ENCODE measurements around the gene SLC26A5.

DNA sequence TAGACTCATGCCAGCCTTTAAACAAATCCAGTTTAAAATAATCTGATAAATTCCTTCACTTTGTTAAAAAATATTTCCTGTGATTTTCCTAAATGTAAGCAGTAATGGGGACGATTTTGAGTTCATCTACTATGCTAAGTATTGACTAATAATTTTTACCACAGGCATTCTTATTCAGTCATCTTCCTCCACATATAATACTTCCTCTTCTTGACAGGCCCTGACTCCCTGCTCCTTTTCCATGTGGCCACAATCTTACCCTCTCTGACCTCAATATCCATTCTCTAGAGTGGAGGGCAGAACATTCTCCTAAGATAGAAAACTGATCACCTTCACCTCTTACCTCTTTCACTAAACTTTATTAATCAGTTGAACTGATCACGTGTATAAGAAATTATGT is 109.2 kb downstream of the SLC26A5 start:
- TF ChIP-seq ZFP30 (CRISPR knock-in tag; IDR thresholded peaks at IDR 0.05) (no peak), ZC3H10 (CRISPR knock-in tag; IDR thresholded peaks at IDR 0.05) (no peak), GLIS3 (CRISPR knock-in tag; IDR thresholded peaks at IDR 0.05) (no peak)
- TF ChIP-seq, protein P1, sequence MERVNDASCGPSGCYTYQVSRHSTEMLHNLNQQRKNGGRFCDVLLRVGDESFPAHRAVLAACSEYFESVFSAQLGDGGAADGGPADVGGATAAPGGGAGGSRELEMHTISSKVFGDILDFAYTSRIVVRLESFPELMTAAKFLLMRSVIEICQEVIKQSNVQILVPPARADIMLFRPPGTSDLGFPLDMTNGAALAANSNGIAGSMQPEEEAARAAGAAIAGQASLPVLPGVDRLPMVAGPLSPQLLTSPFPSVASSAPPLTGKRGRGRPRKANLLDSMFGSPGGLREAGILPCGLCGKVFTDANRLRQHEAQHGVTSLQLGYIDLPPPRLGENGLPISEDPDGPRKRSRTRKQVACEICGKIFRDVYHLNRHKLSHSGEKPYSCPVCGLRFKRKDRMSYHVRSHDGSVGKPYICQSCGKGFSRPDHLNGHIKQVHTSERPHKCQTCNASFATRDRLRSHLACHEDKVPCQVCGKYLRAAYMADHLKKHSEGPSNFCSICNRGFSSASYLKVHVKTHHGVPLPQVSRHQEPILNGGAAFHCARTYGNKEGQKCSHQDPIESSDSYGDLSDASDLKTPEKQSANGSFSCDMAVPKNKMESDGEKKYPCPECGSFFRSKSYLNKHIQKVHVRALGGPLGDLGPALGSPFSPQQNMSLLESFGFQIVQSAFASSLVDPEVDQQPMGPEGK (CRISPR knock-in tag; IDR thresholded peaks at IDR 0.05; ENCODE audit: borderline replicate concordance): no peak
- TF ChIP-seq, protein P2, sequence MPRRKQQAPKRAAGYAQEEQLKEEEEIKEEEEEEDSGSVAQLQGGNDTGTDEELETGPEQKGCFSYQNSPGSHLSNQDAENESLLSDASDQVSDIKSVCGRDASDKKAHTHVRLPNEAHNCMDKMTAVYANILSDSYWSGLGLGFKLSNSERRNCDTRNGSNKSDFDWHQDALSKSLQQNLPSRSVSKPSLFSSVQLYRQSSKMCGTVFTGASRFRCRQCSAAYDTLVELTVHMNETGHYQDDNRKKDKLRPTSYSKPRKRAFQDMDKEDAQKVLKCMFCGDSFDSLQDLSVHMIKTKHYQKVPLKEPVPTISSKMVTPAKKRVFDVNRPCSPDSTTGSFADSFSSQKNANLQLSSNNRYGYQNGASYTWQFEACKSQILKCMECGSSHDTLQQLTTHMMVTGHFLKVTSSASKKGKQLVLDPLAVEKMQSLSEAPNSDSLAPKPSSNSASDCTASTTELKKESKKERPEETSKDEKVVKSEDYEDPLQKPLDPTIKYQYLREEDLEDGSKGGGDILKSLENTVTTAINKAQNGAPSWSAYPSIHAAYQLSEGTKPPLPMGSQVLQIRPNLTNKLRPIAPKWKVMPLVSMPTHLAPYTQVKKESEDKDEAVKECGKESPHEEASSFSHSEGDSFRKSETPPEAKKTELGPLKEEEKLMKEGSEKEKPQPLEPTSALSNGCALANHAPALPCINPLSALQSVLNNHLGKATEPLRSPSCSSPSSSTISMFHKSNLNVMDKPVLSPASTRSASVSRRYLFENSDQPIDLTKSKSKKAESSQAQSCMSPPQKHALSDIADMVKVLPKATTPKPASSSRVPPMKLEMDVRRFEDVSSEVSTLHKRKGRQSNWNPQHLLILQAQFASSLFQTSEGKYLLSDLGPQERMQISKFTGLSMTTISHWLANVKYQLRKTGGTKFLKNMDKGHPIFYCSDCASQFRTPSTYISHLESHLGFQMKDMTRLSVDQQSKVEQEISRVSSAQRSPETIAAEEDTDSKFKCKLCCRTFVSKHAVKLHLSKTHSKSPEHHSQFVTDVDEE (CRISPR knock-in tag; IDR thresholded peaks at IDR 0.05): no peak
